SK-N-SH treated with all-trans-retinoic acid at 6 μM for 48 hours (cell line): ENCODE measurements around the gene NCF2.

Experiments
- ATAC-seq: fragments of 200-7000 bp; cut with Tn5 transposase; 3 replicates; pipeline ENCODE4 v1.9.1; 2020; ENCODE audit warnings: mild to moderate bottlenecking, moderate library complexity
- ARNTL ChIP-seq: fragments of 450-650 bp; formaldehyde crosslinking; IDR thresholded peaks from 2 replicates; pipeline ENCODE4 v1.5.0; 2020; ENCODE audit warnings: low read depth, mild to moderate bottlenecking, moderate library complexity, borderline replicate concordance
- BACH2 ChIP-seq: fragments of 250-450 bp; sonication (Bioruptor Pico); IDR thresholded peaks from 2 replicates; pipeline ENCODE4 v1.9.0; 2021; ENCODE audit warnings: mild to moderate bottlenecking, borderline replicate concordance
- CREB5 ChIP-seq: fragments of 250-450 bp; sonication (Bioruptor Pico); IDR thresholded peaks from 2 replicates; pipeline ENCODE4 v1.5.1; 2020; ENCODE audit warnings: low read depth, mild to moderate bottlenecking, moderate library complexity
- CSDC2 ChIP-seq: fragments of 250-450 bp; sonication (Bioruptor Pico); IDR thresholded peaks from 2 replicates; pipeline ENCODE4 v1.5.0; 2020; ENCODE audit warnings: mild to moderate bottlenecking, moderate library complexity
- CSRNP3 ChIP-seq: fragments of 250-450 bp; sonication (Bioruptor Pico); IDR thresholded peaks from 2 replicates; pipeline ENCODE4 v1.5.1; 2021; ENCODE audit warnings: mild to moderate bottlenecking, moderate library complexity
- ESRRG ChIP-seq: fragments of 250-450 bp; sonication (Bioruptor Pico); IDR thresholded peaks from 2 replicates; pipeline ENCODE4 v1.6.1; 2021; ENCODE audit warnings: mild to moderate bottlenecking
- GLIS3 ChIP-seq: fragments of 250-450 bp; sonication (Bioruptor Pico); IDR thresholded peaks from 2 replicates; pipeline ENCODE4 v1.5.0; 2020; ENCODE audit warnings: mild to moderate bottlenecking, moderate library complexity
- ISL1 ChIP-seq: fragments of 250-450 bp; sonication (Bioruptor Pico); IDR thresholded peaks from 2 replicates; pipeline ENCODE4 v2.1.2; 2022; ENCODE audit warnings: mild to moderate bottlenecking, moderate library complexity
- OSR1 ChIP-seq: fragments of 250-450 bp; sonication (Bioruptor Pico); IDR thresholded peaks from 2 replicates; pipeline ENCODE4 v1.8.0; 2022; ENCODE audit warnings: moderate library complexity, mild to moderate bottlenecking, inconsistent platforms
- PATZ1 ChIP-seq: fragments of 250-450 bp; sonication (Bioruptor Pico); IDR thresholded peaks from 2 replicates; pipeline ENCODE4 v1.8.0; 2020; ENCODE audit warnings: mild to moderate bottlenecking, moderate library complexity, borderline replicate concordance
- POU6F1 ChIP-seq: fragments of 250-450 bp; sonication (Bioruptor Pico); IDR thresholded peaks from 2 replicates; pipeline ENCODE4 v1.8.0; 2021; ENCODE audit warnings: low read depth, mild to moderate bottlenecking, moderate library complexity, borderline replicate concordance
- PPARA ChIP-seq: fragments of 250-450 bp; sonication (Bioruptor Pico); IDR thresholded peaks from 2 replicates; pipeline ENCODE4 v1.5.0; 2020; ENCODE audit warnings: mild to moderate bottlenecking, borderline replicate concordance
- RARB ChIP-seq: fragments of 250-450 bp; sonication (Bioruptor Pico); IDR thresholded peaks from 2 replicates; pipeline ENCODE4 v1.8.0; 2021; ENCODE audit warnings: mild to moderate bottlenecking, moderate library complexity
- SNAI2 ChIP-seq: fragments of 250-450 bp; sonication (Bioruptor Pico); IDR thresholded peaks from 2 replicates; pipeline ENCODE4 v1.5.0; 2020; ENCODE audit warnings: mild to moderate bottlenecking, moderate library complexity
- TCF4 ChIP-seq: fragments of 250-450 bp; sonication (Bioruptor Pico); IDR thresholded peaks from 2 replicates; pipeline ENCODE4 v1.8.0; 2021; ENCODE audit warnings: mild to moderate bottlenecking, moderate library complexity, borderline replicate concordance
- TOX ChIP-seq: fragments of 250-450 bp; sonication (Bioruptor Pico); IDR thresholded peaks from 2 replicates; pipeline ENCODE4 v1.8.0; 2021; ENCODE audit warnings: mild to moderate bottlenecking, moderate library complexity, borderline replicate concordance
- TSHZ2 ChIP-seq: fragments of 250-450 bp; sonication (Bioruptor Pico); IDR thresholded peaks from 2 replicates; pipeline ENCODE4 v1.5.0; 2020; ENCODE audit warnings: mild to moderate bottlenecking, moderate library complexity
- ZC3H10 ChIP-seq: fragments of 250-450 bp; sonication (Bioruptor Pico); IDR thresholded peaks from 2 replicates; pipeline ENCODE4 v1.5.1; 2021; ENCODE audit warnings: mild to moderate bottlenecking, moderate library complexity
- ZFP3 ChIP-seq: fragments of 250-450 bp; sonication (Bioruptor Pico); IDR thresholded peaks from 2 replicates; pipeline ENCODE4 v1.5.0; 2020; ENCODE audit warnings: mild to moderate bottlenecking, moderate library complexity
- ZFP30 ChIP-seq: fragments of 450-650 bp; formaldehyde crosslinking; IDR thresholded peaks from 2 replicates; pipeline ENCODE4 v1.5.0; 2022; ENCODE audit warnings: mild to moderate bottlenecking, moderate library complexity
- ZNF565 ChIP-seq: fragments of 450-650 bp; formaldehyde crosslinking; conservative IDR thresholded peaks from 2 replicates; pipeline ENCODE4 v1.5.0; 2020; ENCODE audit warnings: low read depth, mild to moderate bottlenecking, moderate library complexity
- ZNF70 ChIP-seq: fragments of 450-650 bp; formaldehyde crosslinking; IDR thresholded peaks from 2 replicates; pipeline ENCODE4 v1.5.0; 2020; ENCODE audit warnings: mild to moderate bottlenecking, moderate library complexity
- ZNF8 ChIP-seq: fragments of 450-650 bp; formaldehyde crosslinking; IDR thresholded peaks from 2 replicates; pipeline ENCODE4 v1.5.0; 2020; ENCODE audit warnings: mild to moderate bottlenecking, moderate library complexity

The NCF2 gene

GRCh38 chr1:183578856-183579255, 11.4 kb downstream of the NCF2 start:
- TF ChIP-seq OSR1 (CRISPR knock-in tag) (no peak), CREB5 (CRISPR knock-in tag) (no peak), ZNF565 (CRISPR knock-in tag) (no peak), PPARA (CRISPR knock-in tag) (no peak), ZNF8 (CRISPR knock-in tag) (no peak), ZC3H10 (CRISPR knock-in tag) (no peak), TOX (CRISPR knock-in tag) (no peak), BACH2 (CRISPR knock-in tag) (no peak), ESRRG (CRISPR knock-in tag) (no peak), CSDC2 (CRISPR knock-in tag) (no peak), ZFP3 (CRISPR knock-in tag) (no peak), TSHZ2 (CRISPR knock-in tag) (no peak), GLIS3 (CRISPR knock-in tag) (no peak), ISL1 (CRISPR knock-in tag) (no peak), CSRNP3 (no peak), TCF4 (no peak), PATZ1 (no peak), SNAI2 (CRISPR knock-in tag) (no peak), ARNTL (CRISPR knock-in tag) (no peak), POU6F1 (CRISPR knock-in tag) (no peak)
- ATAC-seq: no peak

- ATAC-seq: no peak
- TF ChIP-seq CSDC2 (CRISPR knock-in tag): no peak
These were observed 12.3 kb downstream of the NCF2 start for GRCh38 chr1:183577897-183578465.

- ATAC-seq: no peak
- TF ChIP-seq ZFP30: no peak
- no peak for TF ChIP-seq ESRRG (CRISPR knock-in tag)
- TF ChIP-seq RARB (CRISPR knock-in tag): no peak
- TF ChIP-seq BACH2 (CRISPR knock-in tag): no peak
- no peak for TF ChIP-seq ZNF70 (CRISPR knock-in tag)
- no peak for TF ChIP-seq CSDC2 (CRISPR knock-in tag)
- TF ChIP-seq, all 23 proteins: peak for 0
These were observed 13.7 kb downstream of the NCF2 start for GRCh38 chr1:183576537-183576936.
